HepG2 (cell line): Measurements from ENCODE around the gene SLC9A9. TPM values are rescaled to one million over a fixed set of nuclear protein-coding genes. Genes with fewer than 3 reads are reported as not detected.

Experiments used
- ATAC-seq: fragments of 200-7000 bp; cut with Tn5 transposase; 3 replicates; pipeline ENCODE4 v1.9.1; 2020; ENCODE audit warnings: mild to moderate bottlenecking, moderate library complexity
- BruUV-seq: library from RNA; stranded (reverse); fragments of 400-500 nt; replicated peaks from 2 replicates; lab custom pipeline; 2021; lab: Mats Ljungman, UMichigan
- CTCF ChIA-PET: fragments of 300-600 bp; formaldehyde crosslinking; extraction: SDS; loops from one replicate; lab custom pipeline; 2021; ENCODE audit warnings: low total read pairs, inconsistent platforms, low intra/inter-chr PET ratio; lab: Yijun Ruan, JAX
- POLR2A ChIA-PET: fragments of 350-600 bp; sonication (Branson Sonifier 250); formaldehyde crosslinking; loops from one replicate; lab custom pipeline; 2020; ENCODE audit warnings: antibody characterized with exemption, inconsistent platforms; lab: Yijun Ruan, JAX
- DNase-seq: peaks from one replicate; pipeline ENCODE4 v3.0.0-alpha.2; 2015; ENCODE audit warnings: low spot score
- FAIRE-seq: peaks from 3 replicates; lab custom pipeline; 2011; peaks lifted over from hg19 to GRCh38; lab: Jason Lieb, UNC
- H2AFZ ChIP-seq: one replicate; pipeline ENCODE4 v1.6.1; 2011; ENCODE audit warnings: low read length, inconsistent platforms
- H3K27ac ChIP-seq: fragments of 300-600 bp; 3 replicates; pipeline ENCODE4 v1.8.0; 2011; ENCODE audit warnings: mixed run types, mild to moderate bottlenecking, mixed read lengths, low read length, inconsistent platforms; ENCODE audit not compliant: insufficient read depth; ENCODE audit errors: extremely low read length
- H3K27me3 ChIP-seq, 2 experiments: fragments of 200-600 bp in 1 of 2; 2 replicates in 1 of 2; 3 replicates in 1 of 2; pipeline versions ENCODE4 v1.6.0 to v1.8.0; 2011; ENCODE audit warnings: low read length in 2 of 2, mild to moderate bottlenecking in 2 of 2, moderate library complexity in 2 of 2, inconsistent platforms in 1 of 2; ENCODE audit not compliant: insufficient read depth in 2 of 2, control insufficient read depth in 1 of 2
- H3K36me3 ChIP-seq, 2 experiments: fragments of 200-600 bp in 1 of 2; replicated peaks in 1 of 2; 2 replicates in 1 of 2; 3 replicates in 1 of 2; pipeline versions ENCODE4 v1.5.1 to v1.8.0; 2011; ENCODE audit warnings: low read length in 2 of 2, inconsistent platforms in 1 of 2; ENCODE audit not compliant: insufficient read depth in 2 of 2, control insufficient read depth in 1 of 2
- H3K4me1 ChIP-seq: 2 replicates; pipeline ENCODE4 v1.5.1; 2012; ENCODE audit warnings: low read length, inconsistent platforms; ENCODE audit not compliant: insufficient read depth
- H3K4me2 ChIP-seq: 2 replicates; pipeline ENCODE4 v1.6.0; 2011; ENCODE audit warnings: low read depth, low read length, inconsistent platforms
- H3K4me3 ChIP-seq, 3 experiments: fragments of 200-600 bp in 1 of 3; sonication (generic), shearing (Covaris generic) in 1 of 3; replicated peaks in 1 of 3; 2 replicates each; pipeline ENCODE4 v1.5.1; 2011 to 2016; ENCODE audit warnings: low read length in 3 of 3, inconsistent platforms in 2 of 3, low read depth in 2 of 3, mild to moderate bottlenecking in 2 of 3, control low read depth in 1 of 3, mixed read lengths in 1 of 3; ENCODE audit not compliant: insufficient read depth in 1 of 3
- H3K79me2 ChIP-seq: one replicate; pipeline ENCODE4 v1.6.1; 2011; ENCODE audit warnings: low read length, inconsistent platforms; ENCODE audit not compliant: insufficient read depth
- H3K9ac ChIP-seq: 2 replicates; pipeline ENCODE4 v1.6.0; 2011; ENCODE audit warnings: mild to moderate bottlenecking, low read depth, low read length, inconsistent platforms; ENCODE audit not compliant: insufficient read depth
- H3K9me3 ChIP-seq: 2 replicates; pipeline ENCODE4 v1.5.1; 2012; ENCODE audit warnings: mild to moderate bottlenecking, low read length
- H4K20me1 ChIP-seq: 2 replicates; pipeline ENCODE4 v1.6.0; 2011; ENCODE audit warnings: inconsistent platforms, mild to moderate bottlenecking, low read length, moderate library complexity; ENCODE audit not compliant: insufficient read depth
- ARID3A ChIP-seq: IDR thresholded peaks from 2 replicates; pipeline ENCODE4 v1.6.1; 2012; ENCODE audit warnings: low read depth, low read length, improper control_type of control experiment
- ATAD3A ChIP-seq: sonication (generic); formaldehyde crosslinking; IDR thresholded peaks from 2 replicates; pipeline ENCODE4 v1.4.0; 2020; ENCODE audit warnings: missing genetic modification reagents
- FOSL1 ChIP-seq: sonication (generic); formaldehyde crosslinking; IDR thresholded peaks from 2 replicates; pipeline ENCODE4 v1.9.0; 2021; ENCODE audit warnings: missing genetic modification reagents, borderline replicate concordance
- KDM3A ChIP-seq: IDR thresholded peaks from 2 replicates; pipeline ENCODE4 v1.6.1; 2018; ENCODE audit warnings: low read depth, missing compliant biosample characterization
- MAFK ChIP-seq, 2 experiments: IDR thresholded peaks in 1 of 2; conservative IDR thresholded peaks in 1 of 2; 2 replicates each; pipeline ENCODE4 v1.6.1; 2011; ENCODE audit warnings: improper control_type of control experiment in 2 of 2, low read length in 2 of 2
- ONECUT2 ChIP-seq: sonication (generic); formaldehyde crosslinking; IDR thresholded peaks from 2 replicates; pipeline ENCODE4 v1.4.0; 2020; ENCODE audit warnings: missing genetic modification reagents
- SOX5 ChIP-seq: IDR thresholded peaks from 2 replicates; pipeline ENCODE4 v1.6.1; 2016; ENCODE audit warnings: borderline replicate concordance
- ZBTB14 ChIP-seq: sonication (generic); formaldehyde crosslinking; IDR thresholded peaks from 2 replicates; pipeline ENCODE4 v1.4.0; 2020; ENCODE audit warnings: missing genetic modification reagents
- ZBTB7A ChIP-seq: sonication (generic); formaldehyde crosslinking; IDR thresholded peaks from 2 replicates; pipeline ENCODE4 v1.8.0; 2022; ENCODE audit warnings: mild to moderate bottlenecking, missing genetic modification reagents
- ZNF782 ChIP-seq: sonication (generic); formaldehyde crosslinking; IDR thresholded peaks from 2 replicates; pipeline ENCODE4 v1.4.0; 2020; ENCODE audit warnings: missing genetic modification reagents, mild to moderate bottlenecking, borderline replicate concordance
- ZNF790 ChIP-seq: sonication (generic); formaldehyde crosslinking; IDR thresholded peaks from 2 replicates; pipeline ENCODE4 v1.8.0; 2022; ENCODE audit warnings: missing genetic modification reagents, mild to moderate bottlenecking, borderline replicate concordance
- WGBS: methylation state at CpG from one replicate; pipeline ENCODE4 v1.1.6; 2017; ENCODE audit warnings: low lambda C conversion rate; 5-methylcytosine and 5-hydroxymethylcytosine counted together
- in situ Hi-C: cut with HindIII; loops from 2 replicates; pipeline ENCODE4 v1.10.0; 2017; ENCODE audit warnings: low pct_unique_long_range_greater_than_20kb; ENCODE audit not compliant: extremely low pct_ligation_motif_present
- intact Hi-C: fragments of 100-400 bp; cut with micrococcal nuclease; formaldehyde crosslinking; loops from one replicate; pipeline ENCODE4 v1.10.0; 2022; ENCODE audit not compliant: unreplicated experiment
- polyA plus RNA-seq, 8 experiments: library from polyadenylated mRNA; depleted of rRNA in 3 of 8; stranded (reverse) in 7 of 8; unstranded in 1 of 8; fragments of >200 nt; fragmentation: Illumina TruSeq in 4 of 8; extraction: Trizol in 4 of 8; gene quantifications; 2 replicates each; pipeline versions ENCODE4 v1.2.1 to v1.2.3, GENCODE V29; 2011 to 2016; ENCODE audit warnings: low read depth in 4 of 8, missing spikeins in 1 of 8, mixed read lengths in 1 of 8; ENCODE audit not compliant: insufficient read depth in 1 of 8
- total RNA-seq, 5 experiments: library from RNA; depleted of rRNA; stranded (reverse); fragments of >200 nt; fragmentation: Illumina TruSeq; extraction: Trizol; gene quantifications; 2 replicates each; pipeline ENCODE4 v1.2.3, GENCODE V29; 2016; ENCODE audit warnings: low read depth in 1 of 5
- TF ChIP-seq, protein P1 (sequence below), 2 experiments: sonication (generic) in 1 of 2; formaldehyde crosslinking in 1 of 2; IDR thresholded peaks; 2 replicates each; pipeline versions ENCODE4 v1.4.0 to v1.6.1; 2018 to 2020; ENCODE audit warnings: missing genetic modification reagents in 2 of 2, borderline replicate concordance in 1 of 2, low read depth in 1 of 2, mild to moderate bottlenecking in 1 of 2, missing biosample characterization in 1 of 2

The SLC9A9 gene
- total and polyA plus RNA-seq, 2 of the 13 experiments (the other 11 are each of a cell fraction or from before 2014, with no cell fraction given), result not detected

DNA sequence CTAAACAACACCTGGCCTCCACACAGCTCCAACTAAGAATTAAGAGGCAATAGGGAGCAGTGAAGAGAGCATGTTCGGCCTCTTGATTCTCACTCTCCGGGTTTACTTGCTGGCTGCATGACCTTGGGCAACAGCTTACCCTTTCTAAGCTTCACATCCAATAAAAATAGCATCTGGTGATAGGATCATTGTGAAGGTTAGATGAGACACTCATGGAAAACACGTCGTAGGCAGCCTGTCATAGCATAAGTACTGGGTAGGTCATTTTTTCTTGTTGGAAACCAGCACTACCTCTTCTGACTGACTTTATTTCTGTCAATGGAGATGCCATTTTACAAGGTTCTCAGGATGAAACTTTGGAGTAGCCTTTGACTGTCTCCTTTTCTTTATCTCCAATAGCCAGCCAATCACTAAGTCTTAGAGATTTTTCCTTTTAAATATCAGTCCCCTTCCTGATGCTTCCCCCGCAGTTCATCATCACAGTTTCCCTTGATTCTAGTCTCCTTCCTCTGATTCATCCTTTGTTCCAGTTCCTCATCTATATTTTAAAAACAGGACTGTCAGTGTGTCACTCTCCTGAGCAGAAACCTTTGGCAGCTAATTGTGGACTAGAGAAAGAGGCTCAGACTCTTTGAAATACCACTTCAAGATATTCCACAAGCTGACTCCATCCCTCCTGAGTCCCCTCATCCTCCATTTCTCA, 271.5 kb downstream of the SLC9A9 start (continued):
- no peak for TF ChIP-seq ZBTB7A (CRISPR knock-in tag)

DNA sequence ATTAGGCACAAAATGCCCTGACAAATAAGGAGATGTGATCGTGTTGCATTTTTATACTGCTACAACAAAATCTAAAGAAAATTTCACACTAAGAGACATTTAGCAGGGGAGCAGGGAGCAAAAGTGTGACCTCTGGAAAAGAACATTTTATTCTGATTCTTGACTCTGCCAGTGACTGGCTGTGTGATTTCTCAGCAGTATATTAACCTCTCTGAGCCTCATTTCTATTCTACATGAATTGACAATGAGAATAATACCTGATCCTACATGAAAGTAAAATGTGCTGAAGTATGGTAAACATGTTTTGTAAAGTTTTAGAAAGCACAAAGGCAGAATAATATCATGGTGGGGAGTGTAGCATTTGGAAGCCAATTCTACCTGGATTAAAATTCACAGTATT, 273.3 kb downstream of the SLC9A9 start:
- no peaks in the 10 kb centered on the region for H3K4me1 ChIP-seq
- in situ Hi-C loops (no loop called here), intact Hi-C loops (no loop called here)
- H3K27ac ChIP-seq, result no peak overlapping the region
- no peak overlapping the region for H3K4me3 ChIP-seq
- H3K27me3 ChIP-seq, result no peaks in the 10 kb centered on the region
- H3K36me3 ChIP-seq, result no peaks in the 10 kb centered on the region
- ATAC-seq (no peak), FAIRE-seq (no peak), DNase-seq (no peak)
- BruUV-seq, result no TSS peak
- ChIA-PET POLR2A (no interaction called here), CTCF (no interaction called here)
- H4K20me1 ChIP-seq, result no peaks in the 10 kb centered on the region
- H2AFZ ChIP-seq, result no peak overlapping the region
- no peak overlapping the region for H3K4me2 ChIP-seq
- H3K79me2 ChIP-seq, result no peaks in the 10 kb centered on the region
- H3K9ac ChIP-seq, result no peak overlapping the region
- 8% methylated on average over 1 of the region's 1 CpG for WGBS
- no peaks in the 10 kb centered on the region for H3K9me3 ChIP-seq
- TF ChIP-seq KDM3A (CRISPR knock-in tag) (no peak), ZBTB14 (CRISPR knock-in tag) (no peak), FOSL1 (CRISPR knock-in tag) (no peak), MAFK (conservative IDR thresholded peaks at IDR 0.05 in 1 of 2, IDR thresholded peaks at IDR 0.05 in 1 of 2; ENCODE audit: low read length in 2 of 2) (no peak), ARID3A (no peak), ONECUT2 (no peak), ZNF782 (no peak), ZNF790 (CRISPR knock-in tag) (no peak), SOX5 (CRISPR knock-in tag) (no peak), ATAD3A (CRISPR knock-in tag) (no peak)
- TF ChIP-seq, protein P1, sequence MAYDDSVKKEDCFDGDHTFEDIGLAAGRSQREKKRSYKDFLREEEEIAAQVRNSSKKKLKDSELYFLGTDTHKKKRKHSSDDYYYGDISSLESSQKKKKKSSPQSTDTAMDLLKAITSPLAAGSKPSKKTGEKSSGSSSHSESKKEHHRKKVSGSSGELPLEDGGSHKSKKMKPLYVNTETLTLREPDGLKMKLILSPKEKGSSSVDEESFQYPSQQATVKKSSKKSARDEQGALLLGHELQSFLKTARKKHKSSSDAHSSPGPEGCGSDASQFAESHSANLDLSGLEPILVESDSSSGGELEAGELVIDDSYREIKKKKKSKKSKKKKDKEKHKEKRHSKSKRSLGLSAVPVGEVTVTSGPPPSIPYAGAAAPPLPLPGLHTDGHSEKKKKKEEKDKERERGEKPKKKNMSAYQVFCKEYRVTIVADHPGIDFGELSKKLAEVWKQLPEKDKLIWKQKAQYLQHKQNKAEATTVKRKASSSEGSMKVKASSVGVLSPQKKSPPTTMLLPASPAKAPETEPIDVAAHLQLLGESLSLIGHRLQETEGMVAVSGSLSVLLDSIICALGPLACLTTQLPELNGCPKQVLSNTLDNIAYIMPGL (CRISPR knock-in tag; IDR thresholded peaks at IDR 0.05; ENCODE audit: borderline replicate concordance in 1 of 2, low read depth in 1 of 2), result no peak
